Smooth muscle cell (in vitro differentiated cells): ENCODE results near the gene C2orf74. TPM values are rescaled to one million over a fixed set of nuclear protein-coding genes. Genes with fewer than 3 reads are reported as not detected.
A peak's percentile ranks its signal among the peaks of the same experiment; 100 is the strongest.

Source experiments
- DNase-seq: peaks from one replicate; lab custom pipeline; 2025; ENCODE audit not compliant: unreplicated experiment; lab: John Stamatoyannopoulos, UW
- H2AFZ ChIP-seq: fragments of 200-600 bp; sonication (generic); 2 replicates; pipeline ENCODE4 v1.6.0; 2016; ENCODE audit warnings: antibody characterized with exemption, low read depth, mild to moderate bottlenecking
- H3F3A ChIP-seq: fragments of 200-600 bp; sonication (generic); 2 replicates; pipeline ENCODE4 v1.6.0; 2017; ENCODE audit warnings: antibody characterized with exemption, low read depth
- H3K27ac ChIP-seq: fragments of 200-600 bp; sonication (generic); 2 replicates; pipeline ENCODE4 v1.5.1; 2016; ENCODE audit warnings: low read depth, mild to moderate bottlenecking
- H3K27me3 ChIP-seq: fragments of 200-600 bp; sonication (generic); 2 replicates; pipeline ENCODE4 v1.6.1; 2016; ENCODE audit warnings: low read depth, mild to moderate bottlenecking
- H3K36me3 ChIP-seq: fragments of 200-600 bp; sonication (generic); 2 replicates; pipeline ENCODE4 v1.5.1; 2016; ENCODE audit warnings: low read depth
- H3K4me1 ChIP-seq: fragments of 200-600 bp; sonication (generic); 2 replicates; pipeline ENCODE4 v1.5.1; 2016; ENCODE audit warnings: low read depth
- H3K4me2 ChIP-seq: fragments of 200-600 bp; sonication (generic); 2 replicates; pipeline ENCODE4 v1.6.0; 2016; ENCODE audit warnings: mild to moderate bottlenecking
- H3K4me3 ChIP-seq: fragments of 200-600 bp; sonication (generic); 2 replicates; pipeline ENCODE4 v1.5.1; 2016; ENCODE audit warnings: mild to moderate bottlenecking
- H3K79me2 ChIP-seq: fragments of 200-600 bp; sonication (generic); 2 replicates; pipeline ENCODE4 v1.6.0; 2016; ENCODE audit warnings: low read depth, mild to moderate bottlenecking
- H3K9ac ChIP-seq: fragments of 200-600 bp; sonication (generic); 2 replicates; pipeline ENCODE4 v1.6.0; 2016; ENCODE audit warnings: low read depth
- H3K9me3 ChIP-seq: fragments of 200-600 bp; sonication (generic); replicated peaks from 2 replicates; pipeline ENCODE4 v1.5.1; 2016; ENCODE audit warnings: low read depth
- H4K20me1 ChIP-seq: fragments of 200-600 bp; sonication (generic); 2 replicates; pipeline ENCODE4 v1.6.0; 2016; ENCODE audit warnings: low read depth
- WGBS: methylation state at CpG from one replicate; pipeline ENCODE4 v1.1.7; 2016; ENCODE audit warnings: low lambda C conversion rate; 5-methylcytosine and 5-hydroxymethylcytosine counted together
- polyA plus RNA-seq: library from polyadenylated mRNA; unstranded; fragments of >200 nt; fragmentation: Nextera tagmentation; extraction: Ambion mirVana; gene quantifications from 2 replicates; pipeline ENCODE4 v1.2.1, GENCODE V29; 2016
- total RNA-seq: library from RNA; depleted of rRNA; stranded (reverse); fragments of >200 nt; gene quantifications from 2 replicates; pipeline ENCODE4 v1.2.3, GENCODE V29; 2014
- TF ChIP-seq, protein P1 (sequence below): fragments of 200-600 bp; sonication (generic); IDR thresholded peaks from 2 replicates; pipeline ENCODE4 v1.5.1; 2017; ENCODE audit warnings: borderline replicate concordance, mild to moderate bottlenecking, antibody characterized with exemption; ENCODE audit not compliant: insufficient read depth, poor library complexity, severe bottlenecking

Gene C2orf74
- total and polyA plus RNA-seq, 2 experiments from 2014 or later, result 4.2 to 7.9 TPM

DNA sequence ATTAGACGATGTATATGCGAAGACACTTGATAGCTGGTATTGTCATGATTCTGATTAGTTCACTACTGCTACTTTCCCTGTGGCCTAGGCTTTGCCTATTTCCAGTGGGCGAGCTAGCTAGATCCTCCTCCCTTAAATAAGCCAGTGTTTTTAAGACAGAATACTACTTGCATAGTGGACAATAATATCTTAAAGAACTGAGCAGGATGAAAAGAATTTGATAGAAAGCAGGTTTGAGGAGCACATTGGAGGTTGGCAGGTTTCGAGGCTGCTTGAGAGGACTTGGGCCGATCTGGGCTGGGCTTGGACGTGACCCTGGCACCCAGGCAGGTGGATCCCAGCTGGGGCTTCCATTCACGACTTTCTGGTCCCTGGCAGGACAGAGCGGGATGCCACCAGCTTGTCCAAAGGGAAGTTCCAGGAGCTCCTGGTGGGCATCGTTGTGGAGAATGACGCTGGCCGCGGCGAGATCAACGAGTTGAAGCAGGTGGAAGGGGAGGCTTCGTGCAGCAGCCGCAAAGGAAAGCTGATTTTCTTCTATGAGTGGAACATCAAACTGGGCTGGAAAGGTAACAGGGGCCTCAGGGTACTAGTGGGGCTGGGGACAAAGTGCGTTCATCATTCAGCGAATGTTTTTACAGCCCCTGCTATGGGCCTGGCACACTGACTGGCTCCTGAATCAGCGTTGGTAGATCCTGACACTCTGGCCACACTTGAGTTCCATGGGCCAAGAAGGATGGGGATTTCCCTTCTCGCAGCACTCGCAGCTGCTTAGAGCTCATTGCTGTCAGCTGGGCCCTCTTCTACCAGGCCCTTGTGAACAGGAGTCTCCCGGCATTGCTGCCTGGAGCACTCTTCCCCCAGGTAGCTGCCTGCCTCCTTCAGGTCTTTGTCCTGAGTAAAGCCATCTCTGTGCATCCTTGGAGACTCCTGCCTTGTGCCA, 16.9 kb downstream of the C2orf74 start:
- H3K27ac ChIP-seq, result peak overlapping the region; percentile 87
- peaks cover 25% of the 10 kb centered on the region for H3F3A ChIP-seq
- H3K4me2 ChIP-seq, result peak overlapping the region; percentile 97
- H3K4me1 ChIP-seq, result peaks cover 25% of the 10 kb centered on the region
- DNase-seq, result no peak
- TF ChIP-seq, protein P1, sequence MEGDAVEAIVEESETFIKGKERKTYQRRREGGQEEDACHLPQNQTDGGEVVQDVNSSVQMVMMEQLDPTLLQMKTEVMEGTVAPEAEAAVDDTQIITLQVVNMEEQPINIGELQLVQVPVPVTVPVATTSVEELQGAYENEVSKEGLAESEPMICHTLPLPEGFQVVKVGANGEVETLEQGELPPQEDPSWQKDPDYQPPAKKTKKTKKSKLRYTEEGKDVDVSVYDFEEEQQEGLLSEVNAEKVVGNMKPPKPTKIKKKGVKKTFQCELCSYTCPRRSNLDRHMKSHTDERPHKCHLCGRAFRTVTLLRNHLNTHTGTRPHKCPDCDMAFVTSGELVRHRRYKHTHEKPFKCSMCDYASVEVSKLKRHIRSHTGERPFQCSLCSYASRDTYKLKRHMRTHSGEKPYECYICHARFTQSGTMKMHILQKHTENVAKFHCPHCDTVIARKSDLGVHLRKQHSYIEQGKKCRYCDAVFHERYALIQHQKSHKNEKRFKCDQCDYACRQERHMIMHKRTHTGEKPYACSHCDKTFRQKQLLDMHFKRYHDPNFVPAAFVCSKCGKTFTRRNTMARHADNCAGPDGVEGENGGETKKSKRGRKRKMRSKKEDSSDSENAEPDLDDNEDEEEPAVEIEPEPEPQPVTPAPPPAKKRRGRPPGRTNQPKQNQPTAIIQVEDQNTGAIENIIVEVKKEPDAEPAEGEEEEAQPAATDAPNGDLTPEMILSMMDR, result no peak
- peaks cover 12% of the 10 kb centered on the region for H3K36me3 ChIP-seq
- peak overlapping the region; percentile 93 for H3K4me3 ChIP-seq
- H2AFZ ChIP-seq, result no peak overlapping the region
- no peaks in the 10 kb centered on the region for H3K27me3 ChIP-seq
- peaks cover 14% of the 10 kb centered on the region for H4K20me1 ChIP-seq
- H3K9ac ChIP-seq, result peak overlapping the region; percentile 98
- H3K79me2 ChIP-seq, result peaks cover 52% of the 10 kb centered on the region
- no peaks in the 10 kb centered on the region for H3K9me3 ChIP-seq
- 92% methylated on average over 22 of the region's 22 CpGs for WGBS

DNA sequence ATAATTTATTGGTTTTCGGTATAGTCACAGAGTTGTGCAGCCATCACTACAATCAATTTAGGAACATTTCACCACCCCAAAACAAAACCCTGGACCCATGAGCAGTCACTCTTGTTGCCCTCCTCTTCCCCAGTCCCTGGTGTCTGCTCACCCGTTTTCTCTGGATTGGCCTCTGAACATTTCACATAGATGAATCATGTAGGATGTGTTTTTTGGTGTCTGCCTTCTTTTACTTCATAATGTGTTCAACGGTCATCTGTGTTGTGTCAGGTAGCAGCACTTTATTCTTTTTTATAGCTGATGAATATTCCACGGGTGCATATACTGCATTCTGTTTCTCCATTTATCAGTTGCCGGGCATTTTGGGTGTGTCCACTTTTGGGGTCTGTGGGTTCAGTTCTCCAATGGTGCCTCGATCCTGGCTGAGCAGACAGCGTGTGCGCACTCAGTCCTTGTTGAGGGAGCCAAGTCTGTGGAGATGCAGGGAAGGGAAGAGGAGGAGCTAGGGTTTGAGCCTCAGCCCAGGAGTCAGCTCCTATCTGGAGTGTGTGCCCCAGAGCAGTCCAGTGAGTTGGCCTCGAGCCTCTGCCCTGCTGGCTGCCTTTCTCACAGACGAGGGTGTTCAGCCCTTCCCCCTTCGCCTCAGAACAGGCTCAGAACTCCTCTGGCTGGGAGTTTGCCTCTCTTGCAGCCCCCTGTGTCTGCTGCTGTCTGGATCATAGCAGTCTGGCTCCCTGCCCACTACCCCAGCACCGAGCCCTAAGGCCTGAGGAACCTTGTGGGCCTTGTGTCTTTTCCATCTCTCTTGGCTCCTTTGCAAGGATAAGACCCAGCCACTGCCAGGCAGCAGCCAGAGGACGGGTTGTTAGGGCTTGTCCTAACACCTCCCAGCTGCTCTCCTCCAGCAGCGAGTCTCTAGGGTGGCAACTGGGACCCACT, 18.0 kb downstream of the C2orf74 start:
- peak overlapping the region; percentile 56 for H3K9ac ChIP-seq
- H3K79me2 ChIP-seq, result peaks cover 57% of the 10 kb centered on the region

DNA sequence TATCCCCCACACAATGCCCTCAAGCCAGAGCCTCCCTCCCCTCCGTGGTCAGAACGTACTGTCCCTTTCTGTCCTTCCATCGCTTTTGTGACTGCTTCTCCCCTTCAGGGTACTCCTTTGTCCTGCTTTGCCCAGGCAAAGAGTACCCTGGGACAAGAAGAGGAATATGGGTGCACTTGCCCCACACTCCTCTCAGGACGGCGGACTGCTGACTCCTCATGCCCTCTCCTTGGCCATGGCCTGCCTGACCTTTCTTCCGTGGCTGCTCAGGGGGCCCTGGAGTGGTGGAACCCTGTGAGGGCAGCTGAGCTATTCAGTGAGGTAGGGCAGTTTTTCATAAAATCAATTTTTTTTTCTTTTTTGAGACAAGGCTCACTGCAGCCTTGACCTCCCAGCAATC, 18.7 kb downstream of the C2orf74 start:
- peaks cover 41% of the 10 kb centered on the region for H3F3A ChIP-seq
- no peak overlapping the region for H2AFZ ChIP-seq
- H3K27ac ChIP-seq, result peak overlapping the region; percentile 87
- H3K4me1 ChIP-seq, result peaks cover 25% of the 10 kb centered on the region
- TF ChIP-seq, protein P1, result no peak
- no peak for DNase-seq
- no peaks in the 10 kb centered on the region for H3K27me3 ChIP-seq
- H3K9ac ChIP-seq, result peak overlapping the region; percentile 7
- H3K79me2 ChIP-seq, result peaks cover 57% of the 10 kb centered on the region
- H3K4me3 ChIP-seq, result no peak overlapping the region
- H4K20me1 ChIP-seq, result peaks cover 19% of the 10 kb centered on the region
- peak overlapping the region; percentile 97 for H3K4me2 ChIP-seq
- peaks cover 23% of the 10 kb centered on the region for H3K36me3 ChIP-seq
- 90% methylated on average over 5 of the region's 6 CpGs for WGBS
- no peaks in the 10 kb centered on the region for H3K9me3 ChIP-seq

More for the DNA sequence above, 18.0 kb downstream of the C2orf74 start:
- peaks cover 25% of the 10 kb centered on the region for H3K4me1 ChIP-seq
- peaks cover 19% of the 10 kb centered on the region for H4K20me1 ChIP-seq
- peaks cover 17% of the 10 kb centered on the region for H3K36me3 ChIP-seq
- TF ChIP-seq, protein P1, result no peak
- no peaks in the 10 kb centered on the region for H3K27me3 ChIP-seq
- H3K4me2 ChIP-seq, result peak overlapping the region; percentile 97
- peak overlapping the region; percentile 5 for H3K4me3 ChIP-seq
- H2AFZ ChIP-seq, result no peak overlapping the region
- peaks cover 34% of the 10 kb centered on the region for H3F3A ChIP-seq
- DNase-seq, result peak; percentile 19
- WGBS, result 39% methylated on average over 14 of the region's 14 CpGs
- H3K9me3 ChIP-seq, result no peaks in the 10 kb centered on the region
- H3K27ac ChIP-seq, result peak overlapping the region; percentile 87
